HEK293T (cell line): Measurements from ENCODE around the gene BARX2.
"Not testable (repeated sequence)": the region's sequence is repeated elsewhere in the genome, so short reads cannot be mapped to it uniquely, and the experiment has no call there.

Experiments
- CTCF ChIA-PET: fragments of 350-600 bp; formaldehyde crosslinking; extraction: SDS; loops from one replicate; lab custom pipeline; 2021; ENCODE audit warnings: antibody characterized with exemption, inconsistent platforms; lab: Yijun Ruan, JAX
- POLR2A ChIA-PET: fragments of 350-600 bp; formaldehyde crosslinking; extraction: SDS; loops from one replicate; lab custom pipeline; 2020; ENCODE audit warnings: antibody characterized with exemption, inconsistent platforms; lab: Yijun Ruan, JAX
- DNase-seq: peaks from one replicate; pipeline ENCODE4 v3.0.0; 2012; ENCODE audit warnings: mixed read lengths; ENCODE audit errors: extremely low spot score
- ARNT ChIP-seq: fragments of 450-650 bp; IDR thresholded peaks from 2 replicates; pipeline ENCODE4 v1.6.1; 2017; ENCODE audit warnings: mild to moderate bottlenecking
- BHLHE40 ChIP-seq: fragments of 450-650 bp; IDR thresholded peaks from 2 replicates; pipeline ENCODE4 v1.6.1; 2016; ENCODE audit warnings: mild to moderate bottlenecking, moderate library complexity, borderline replicate concordance
- CTBP1 ChIP-seq: fragments of 450-650 bp; IDR thresholded peaks from 2 replicates; pipeline ENCODE4 v1.6.1; 2016; ENCODE audit warnings: borderline replicate concordance
- ELF4 ChIP-seq: fragments of 450-650 bp; IDR thresholded peaks from 2 replicates; pipeline ENCODE4 v1.6.1; 2017; ENCODE audit warnings: antibody characterized with exemption
- FOXA1 ChIP-seq: fragments of 450-650 bp; IDR thresholded peaks from 2 replicates; pipeline ENCODE4 v1.6.1; 2016; ENCODE audit warnings: mild to moderate bottlenecking
- FOXK2 ChIP-seq: fragments of 450-650 bp; IDR thresholded peaks from 2 replicates; pipeline ENCODE4 v1.6.1; 2016; ENCODE audit warnings: mild to moderate bottlenecking
- FOXM1 ChIP-seq: fragments of 450-650 bp; IDR thresholded peaks from 2 replicates; pipeline ENCODE4 v1.6.1; 2017; ENCODE audit warnings: mild to moderate bottlenecking, borderline replicate concordance
- HDGF ChIP-seq: fragments of 450-650 bp; IDR thresholded peaks from 2 replicates; pipeline ENCODE4 v1.6.1; 2017; ENCODE audit warnings: antibody characterized with exemption, borderline replicate concordance
- L3MBTL2 ChIP-seq: fragments of 450-650 bp; conservative IDR thresholded peaks from 2 replicates; pipeline ENCODE4 v1.6.1; 2016; ENCODE audit warnings: mild to moderate bottlenecking
- LEF1 ChIP-seq: fragments of 450-650 bp; IDR thresholded peaks from 2 replicates; pipeline ENCODE4 v1.6.1; 2017; ENCODE audit warnings: mild to moderate bottlenecking, borderline replicate concordance
- NFRKB ChIP-seq: fragments of 450-650 bp; IDR thresholded peaks from 2 replicates; pipeline ENCODE4 v1.6.1; 2016; ENCODE audit warnings: mild to moderate bottlenecking, moderate library complexity
- PKNOX1 ChIP-seq: fragments of 450-650 bp; IDR thresholded peaks from 2 replicates; pipeline ENCODE4 v1.6.1; 2016
- SP1 ChIP-seq: fragments of 450-650 bp; IDR thresholded peaks from 2 replicates; pipeline ENCODE4 v1.6.1; 2017
- SUZ12 ChIP-seq: fragments of 450-650 bp; IDR thresholded peaks from 2 replicates; pipeline ENCODE4 v1.6.1; 2016; ENCODE audit warnings: mild to moderate bottlenecking
- TARDBP ChIP-seq: fragments of 450-650 bp; IDR thresholded peaks from 2 replicates; pipeline ENCODE4 v1.6.1; 2016
- ZNF384 ChIP-seq: fragments of 450-650 bp; IDR thresholded peaks from 2 replicates; pipeline ENCODE4 v1.6.1; 2016

Gene BARX2

DNA sequence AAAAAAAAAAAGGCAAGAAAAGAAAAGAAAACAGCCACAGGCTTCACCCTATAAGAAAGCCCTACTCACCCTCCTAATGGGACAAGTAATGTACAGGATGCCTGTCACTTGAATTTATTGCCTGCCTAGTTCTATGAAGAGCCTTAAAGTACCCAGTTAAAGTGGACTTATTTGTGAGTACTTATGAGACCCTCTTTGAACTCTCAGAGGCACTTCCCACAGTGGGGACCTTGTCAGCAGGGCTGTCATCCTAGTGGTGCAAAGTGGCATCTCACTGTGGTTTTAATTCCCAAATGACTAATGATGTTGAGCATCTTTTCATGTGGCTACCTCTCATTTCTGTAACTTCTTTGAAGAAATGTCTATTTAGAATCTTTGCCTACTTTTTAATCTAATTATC lies 41.8 kb upstream of the BARX2 start:
- CTCF ChIA-PET: interaction anchor here (0.6 to 1.1 kb wide), 2 partner anchors 34 to 103 kb away, joined by 3 to 4 read pairs; no protein-coding TSS in a partner anchor
- POLR2A ChIA-PET: no interaction called here
- no peak for DNase-seq
- TF ChIP-seq ARNT: no peak
- TF ChIP-seq PKNOX1: peak; percentile 78

DNA sequence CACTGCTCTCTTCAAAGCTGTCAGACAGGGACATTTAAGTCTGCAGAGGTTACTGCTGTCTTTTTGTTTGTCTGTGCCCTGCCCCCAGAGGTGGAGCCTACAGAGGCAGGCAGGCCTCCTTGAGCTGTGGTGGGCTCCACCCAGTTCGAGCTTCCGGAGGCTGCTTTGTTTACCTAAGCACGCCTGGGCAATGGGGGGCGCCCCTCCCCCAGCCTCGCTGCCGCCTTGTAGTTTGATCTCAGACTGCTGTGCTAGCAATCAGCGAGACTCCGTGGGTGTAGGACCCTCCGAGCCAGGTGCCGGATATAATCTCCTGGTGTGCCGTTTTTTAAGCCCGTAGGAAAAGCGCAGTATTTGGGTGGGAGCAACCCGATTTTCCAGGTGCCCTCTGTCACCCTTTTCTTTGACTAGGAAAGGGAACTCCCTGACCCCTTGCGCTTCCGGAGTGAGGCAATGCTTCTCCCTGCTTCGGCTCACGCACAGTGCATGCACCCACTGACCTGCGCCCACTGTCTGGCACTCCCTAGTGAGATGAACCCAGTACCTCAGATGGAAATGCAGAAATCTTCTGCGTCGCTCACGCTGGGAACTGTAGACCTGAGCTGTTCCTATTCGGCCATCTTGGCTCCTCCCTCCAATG lies 31.2 kb upstream of the BARX2 start:
- CTCF ChIA-PET: interaction anchor here (0.6 kb wide), 1 partner anchor 24 kb away, joined by 3 read pairs; no protein-coding TSS in a partner anchor
- POLR2A ChIA-PET: interaction anchor here (1.0 kb wide), 1 partner anchor 31 kb away, joined by 3 read pairs; the partner anchor contains the start of gene BARX2
- not testable (repeated sequence) for DNase-seq

GRCh38 chr11:129346916-129347315 lies 28.7 kb upstream of the BARX2 start:
- TF ChIP-seq TARDBP: no peak
- no peak for TF ChIP-seq ARNT
- TF ChIP-seq FOXM1: no peak
- TF ChIP-seq ZNF384: no peak
- TF ChIP-seq SP1: no peak
- TF ChIP-seq NFRKB: no peak
- TF ChIP-seq FOXA1: no peak
- TF ChIP-seq ELF4: no peak
- TF ChIP-seq FOXK2: no peak
- no peak for TF ChIP-seq SUZ12
- no peak for TF ChIP-seq CTBP1
- no peak for TF ChIP-seq L3MBTL2
- ChIA-PET POLR2A (no interaction called here), CTCF (no interaction called here)
- no peak for DNase-seq

DNA sequence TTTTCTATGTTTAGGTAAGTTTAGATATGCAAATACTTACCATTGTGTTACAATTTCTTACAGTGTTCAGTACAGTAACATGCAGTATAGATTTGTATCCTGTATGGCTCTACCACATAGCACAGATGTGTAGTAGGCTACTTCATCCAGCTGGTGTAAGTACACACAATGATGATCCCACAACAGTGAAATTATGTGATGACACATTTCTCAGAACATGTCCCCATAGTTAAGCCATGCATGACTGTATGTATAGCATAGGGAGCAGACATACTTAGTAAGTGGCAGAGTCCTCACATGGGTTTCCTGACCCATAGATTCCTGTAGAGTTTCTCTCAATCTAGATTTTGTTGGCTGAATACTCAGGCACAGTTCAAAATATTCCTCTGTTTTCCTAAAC lies 26.8 kb upstream of the BARX2 start:
- no peak for TF ChIP-seq LEF1
- TF ChIP-seq PKNOX1: no peak
- TF ChIP-seq HDGF: no peak
- no peak for TF ChIP-seq ELF4
- no peak for TF ChIP-seq ZNF384
- TF ChIP-seq ARNT: no peak
- TF ChIP-seq L3MBTL2: no peak
- no peak for TF ChIP-seq NFRKB
- no peak for TF ChIP-seq BHLHE40
- CTCF ChIA-PET: no interaction called here
- POLR2A ChIA-PET: no interaction called here
- no peak for DNase-seq

- POLR2A ChIA-PET: no interaction called here
- DNase-seq: no peak
- CTCF ChIA-PET: interaction anchor here (0.5 kb wide), 1 partner anchor 9 kb away, joined by 5 read pairs; no protein-coding TSS in a partner anchor
- no peak for TF ChIP-seq HDGF
- no peak for TF ChIP-seq LEF1
- TF ChIP-seq NFRKB: no peak
- no peak for TF ChIP-seq FOXK2
- TF ChIP-seq BHLHE40: no peak
- TF ChIP-seq TARDBP: no peak
- no peak for TF ChIP-seq SUZ12
- TF ChIP-seq PKNOX1: no peak
- TF ChIP-seq ELF4: no peak
- TF ChIP-seq FOXM1: no peak
- no peak for TF ChIP-seq SP1
- TF ChIP-seq ZNF384: no peak
- TF ChIP-seq L3MBTL2: no peak
These were observed 23.0 kb upstream of the BARX2 start for GRCh38 chr11:129352676-129353075.

- no peak for DNase-seq
- TF ChIP-seq BHLHE40 (no peak), LEF1 (no peak), SUZ12 (no peak), ZNF384 (no peak), FOXK2 (no peak), SP1 (no peak), L3MBTL2 (no peak), ELF4 (no peak), FOXA1 (no peak)
- ChIA-PET POLR2A (no interaction called here), CTCF (no interaction called here)
These were observed 21.0 kb upstream of the BARX2 start for GRCh38 chr11:129354691-129355090.

DNA sequence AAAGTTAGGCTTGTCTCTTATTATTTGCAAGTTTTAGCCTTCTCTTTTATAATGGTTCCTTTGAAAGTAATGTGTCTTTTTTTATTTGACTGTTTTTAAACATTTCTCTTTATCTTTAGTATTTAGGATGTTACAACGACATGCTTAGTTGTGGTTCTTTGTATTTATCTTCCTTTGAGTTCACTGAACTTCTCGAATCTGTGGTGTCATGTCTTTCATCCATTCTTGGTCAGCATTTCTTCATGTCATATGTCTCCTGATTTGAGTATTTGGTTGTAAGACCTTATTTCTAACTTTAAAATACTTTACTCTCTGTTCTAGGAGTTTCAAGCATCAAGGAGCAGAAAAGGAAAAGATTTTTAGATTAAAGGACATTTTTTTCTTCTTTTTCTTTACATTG lies 15.9 kb upstream of the BARX2 start:
- TF ChIP-seq SP1 (no peak), SUZ12 (no peak), FOXK2 (no peak), HDGF (no peak), ZNF384 (no peak), ELF4 (no peak)
- DNase-seq: no peak
- ChIA-PET CTCF (no interaction called here), POLR2A (no interaction called here)
